Thyroid gland (tissue), 4 donors: ENCODE results near the gene IGF1.

Source experiments
- CTCF ChIP-seq, 6 experiments: fragments of 200-600 bp in 3 of 6; fragments of 450-650 bp in 3 of 6; sonication (generic) in 3 of 6; IDR thresholded peaks; one replicate each; pipeline ENCODE4 v1.5.1; 2016 to 2019; ENCODE audit warnings: antibody characterized with exemption in 6 of 6, mild to moderate bottlenecking in 2 of 6, inconsistent platforms in 1 of 6, moderate library complexity in 1 of 6
- POLR2A ChIP-seq, 2 donors: fragments of 450-650 bp; IDR thresholded peaks; one replicate each; pipeline ENCODE4 v1.6.1; 2017; ENCODE audit warnings: antibody characterized with exemption in 2 of 2, mild to moderate bottlenecking in 2 of 2, moderate library complexity in 1 of 2

GRCh38 chr12:102471556-102471955 lies 8.8 kb downstream of the IGF1 start:
- no peak for TF ChIP-seq CTCF (IDR thresholded peaks at IDR 0.05)
- no peak for TF ChIP-seq POLR2A (IDR thresholded peaks at IDR 0.05)
